GM19023 (cell line): ENCODE data around the gene TRAF4.
"Not testable (repeated sequence)": the region's sequence is repeated elsewhere in the genome, so short reads cannot be mapped to it uniquely, and the experiment has no call there.

Source experiments
- ATAC-seq: cut with Tn5 transposase; IDR thresholded peaks from one replicate; pipeline ENCODE4 v1.9.1; 2021; ENCODE audit warnings: mild to moderate bottlenecking, moderate library complexity; ENCODE audit not compliant: unreplicated experiment

Gene TRAF4

DNA sequence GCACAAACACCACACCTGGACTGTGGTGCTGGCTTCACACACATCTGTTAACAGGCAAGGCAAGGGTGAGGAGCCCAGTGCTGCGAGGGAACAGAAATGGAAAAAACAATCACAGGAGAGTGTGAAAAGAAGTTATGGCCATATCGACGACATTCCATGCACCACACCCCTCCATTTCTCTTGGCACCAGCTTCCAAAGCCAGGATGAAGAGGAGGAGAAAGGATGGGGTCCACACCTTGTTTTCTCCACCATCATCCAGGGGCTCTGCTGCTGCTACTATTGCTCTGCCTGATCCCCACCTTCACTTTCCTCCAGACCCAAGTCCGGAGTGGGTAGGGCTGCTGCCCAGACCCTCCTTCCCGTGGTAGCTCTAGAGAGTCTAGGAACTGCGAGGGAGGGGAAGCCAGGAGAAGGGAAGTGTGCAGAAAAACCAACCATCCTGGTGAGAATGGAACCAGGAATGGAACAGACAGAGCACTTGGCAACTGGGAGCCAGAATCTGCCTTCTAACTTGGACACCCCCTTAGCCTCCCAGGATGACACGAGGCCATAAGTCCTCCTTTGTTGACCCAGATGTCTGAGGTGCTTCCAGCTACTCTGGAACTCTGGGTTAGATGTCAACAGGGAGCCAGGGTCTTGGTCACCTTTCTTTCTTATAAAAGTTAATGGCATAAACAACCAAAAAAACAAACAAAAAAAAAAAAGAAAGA is 31.0 kb upstream of the TRAF4 start:
- no peak for ATAC-seq

DNA sequence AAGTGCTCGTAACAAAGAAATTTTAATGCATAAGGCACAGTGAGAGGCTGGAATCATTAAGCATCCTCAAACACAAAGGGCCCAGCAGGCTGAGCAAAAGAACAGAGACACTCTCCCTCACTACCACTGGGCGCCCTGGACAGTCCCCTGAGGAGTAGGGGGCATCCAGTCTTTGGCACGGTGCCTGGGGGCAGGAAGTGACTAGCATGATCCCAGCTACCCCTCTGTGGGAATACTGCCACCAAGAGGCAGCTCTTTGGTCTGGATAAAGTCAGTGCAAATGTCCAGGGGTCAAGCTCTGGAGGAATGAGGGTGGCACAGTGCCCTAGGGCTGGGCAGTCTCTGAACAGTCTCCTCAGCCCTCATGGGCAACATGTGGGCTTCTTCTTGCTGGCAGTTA is 29.5 kb upstream of the TRAF4 start:
- ATAC-seq = no peak

GRCh38 chr17:28715217-28715616 is 28.6 kb upstream of the TRAF4 start:
- ATAC-seq = no peak

- no peak for ATAC-seq
These were observed 26.9 kb upstream of the TRAF4 start for GRCh38 chr17:28716740-28717577.

DNA sequence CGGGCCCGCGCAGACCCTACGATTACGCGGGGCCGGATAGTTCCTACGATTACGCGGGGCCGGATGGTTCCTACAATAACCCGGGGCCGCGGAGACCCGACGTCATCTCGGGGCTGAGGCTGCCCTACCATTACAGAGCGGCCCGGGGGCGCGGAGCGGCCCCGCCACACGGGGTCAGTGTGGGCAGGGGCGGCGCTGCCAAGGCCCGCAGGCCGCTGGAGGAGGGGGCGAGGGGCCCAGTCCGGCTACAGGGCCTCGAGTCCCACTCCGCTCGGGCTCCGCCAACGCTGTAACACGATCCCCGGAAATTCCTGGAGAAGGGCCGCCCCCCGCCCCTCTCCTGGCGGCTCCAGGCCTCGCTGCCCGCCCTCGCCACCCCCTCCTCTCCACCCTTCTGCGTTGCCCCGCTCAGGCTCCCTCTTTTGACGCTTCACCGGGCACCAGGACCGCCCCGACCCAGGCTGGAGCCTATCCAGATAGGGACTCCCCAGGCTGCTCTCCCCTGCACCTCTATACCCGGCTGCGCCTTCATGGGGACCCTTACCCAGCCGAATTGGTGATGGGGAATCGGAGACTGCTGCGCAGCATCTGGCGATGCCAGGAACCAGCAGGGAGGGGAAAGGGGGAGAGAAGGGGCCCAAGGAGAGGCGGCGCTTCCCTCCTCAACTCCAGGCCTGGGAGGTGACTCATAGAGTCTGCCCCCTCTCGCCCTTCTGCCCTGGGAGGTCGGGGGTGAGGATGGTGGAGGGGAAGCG is 26.1 kb upstream of the TRAF4 start, which contains the start of gene RAB34:
TSS of gene RAB34 (minus strand) at position 291 of the 755 bp plus-strand sequence. CDS start 602 bp downstream, outside the sequence.
- no peak for ATAC-seq

- no peak for ATAC-seq
These were observed 25.3 kb upstream of the TRAF4 start for GRCh38 chr17:28718333-28719020.

GRCh38 chr17:28719021-28719433 is 24.8 kb upstream of the TRAF4 start:
- ATAC-seq = no peak

DNA sequence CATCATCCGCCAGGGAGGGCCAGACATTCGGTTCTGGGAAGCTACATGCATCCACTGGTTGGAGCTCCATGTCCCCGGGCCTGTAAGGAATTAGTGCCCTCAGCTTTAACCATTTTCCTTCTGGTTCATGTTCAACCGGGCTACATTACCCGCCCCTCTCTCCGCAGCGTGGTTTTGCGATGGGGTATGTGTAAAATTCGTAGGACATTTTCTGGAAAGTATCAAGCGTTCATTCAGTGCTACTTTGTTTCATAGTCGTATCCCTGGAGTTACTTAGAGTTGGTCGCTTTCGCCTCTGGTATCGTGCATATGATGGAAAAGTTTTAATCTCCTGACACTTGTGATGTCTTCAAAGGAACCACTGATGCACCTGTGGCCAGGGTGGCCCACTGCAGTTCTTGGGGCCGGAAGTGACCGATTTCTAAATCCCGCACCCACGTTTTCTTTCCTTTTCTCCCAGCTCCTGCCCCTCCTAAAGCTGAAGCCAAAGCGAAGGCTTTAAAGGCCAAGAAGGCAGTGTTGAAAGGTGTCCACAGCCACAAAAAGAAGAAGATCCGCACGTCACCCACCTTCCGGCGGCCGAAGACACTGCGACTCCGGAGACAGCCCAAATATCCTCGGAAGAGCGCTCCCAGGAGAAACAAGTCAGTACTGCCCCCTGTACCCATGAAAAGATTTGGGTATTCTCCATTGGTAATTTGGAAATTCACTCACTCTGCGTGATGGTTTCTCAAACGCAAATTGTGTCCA is 23.4 kb upstream of the TRAF4 start:
- ATAC-seq = no peak

DNA sequence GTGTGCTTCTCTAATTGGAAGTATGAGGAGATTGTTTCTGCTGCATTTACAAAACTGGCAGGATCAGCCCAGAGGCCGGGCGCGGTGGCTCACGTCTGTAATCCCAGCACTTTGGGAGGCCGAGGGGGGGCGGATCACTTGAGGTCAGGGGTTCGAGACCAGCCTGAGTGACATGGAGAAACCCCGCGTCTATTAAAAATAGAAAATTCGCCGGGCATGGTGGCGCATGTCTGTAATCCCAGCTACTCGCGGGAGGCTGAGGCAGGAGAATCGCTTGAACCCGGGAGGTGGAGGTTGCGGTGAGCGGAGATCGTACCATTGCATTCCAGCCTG is 22.8 kb upstream of the TRAF4 start:
- not testable (repeated sequence) for ATAC-seq

- ATAC-seq = no peak
These were observed 21.2 kb upstream of the TRAF4 start for GRCh38 chr17:28722417-28723158.

DNA sequence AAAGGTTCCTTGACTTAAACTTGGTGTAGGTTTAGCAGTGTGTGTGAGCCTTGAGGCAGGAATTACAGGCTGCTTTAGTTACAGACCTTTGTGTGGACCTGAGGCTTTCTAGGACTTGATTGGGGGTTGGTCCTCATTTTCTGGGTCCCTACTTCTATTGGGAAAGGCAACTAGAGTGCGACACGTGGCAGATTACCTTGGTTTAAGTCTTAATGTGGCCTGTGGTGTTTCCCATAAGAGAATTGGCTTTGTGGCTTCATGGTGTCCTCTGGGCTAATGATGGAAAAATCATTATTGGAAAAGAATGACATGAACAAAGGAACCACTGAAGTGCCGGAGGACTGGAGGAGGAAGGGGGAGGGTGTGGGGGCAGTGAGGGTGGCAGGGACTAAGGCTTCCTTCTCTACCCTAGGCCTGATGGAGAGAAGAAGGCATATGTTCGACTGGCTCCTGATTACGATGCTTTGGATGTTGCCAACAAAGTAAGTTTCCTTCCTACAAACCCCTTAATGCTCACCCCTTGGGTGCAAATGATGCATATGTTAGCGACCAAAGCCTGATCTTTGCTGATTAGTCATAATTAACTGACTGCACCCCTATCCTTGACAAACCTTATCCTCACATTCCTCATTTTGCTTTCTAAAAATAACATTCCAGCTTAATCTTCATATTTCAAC is 20.5 kb upstream of the TRAF4 start:
- ATAC-seq = no peak

DNA sequence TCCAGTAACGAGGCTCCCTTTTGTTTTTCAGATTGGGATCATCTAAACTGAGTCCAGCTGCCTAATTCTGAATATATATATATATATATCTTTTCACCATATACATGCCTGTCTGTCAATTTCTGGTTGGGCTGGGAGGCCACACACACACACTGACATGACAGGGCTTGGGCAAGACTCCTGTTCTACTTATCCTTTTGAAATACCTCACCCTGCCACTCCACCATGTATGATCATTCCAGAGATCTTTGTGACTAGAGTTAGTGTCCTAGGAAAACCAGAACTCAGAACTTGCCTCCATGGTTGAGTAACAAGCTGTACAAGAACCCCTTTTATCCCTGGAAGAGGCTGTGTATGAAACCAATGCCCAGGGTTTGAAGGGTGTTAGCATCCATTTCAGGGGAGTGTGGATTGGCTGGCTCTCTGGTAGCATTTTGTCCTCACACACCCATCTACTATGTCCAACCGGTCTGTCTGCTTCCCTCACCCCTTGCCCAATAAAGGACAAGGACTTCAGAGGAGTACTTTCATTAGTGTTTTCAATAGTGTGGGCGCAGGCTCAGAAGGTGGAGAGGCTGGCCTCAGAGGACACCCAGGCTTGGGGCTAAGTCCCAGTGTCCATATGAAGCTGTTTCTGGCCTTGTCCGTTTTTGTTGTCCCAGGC is 19.8 kb upstream of the TRAF4 start:
- ATAC-seq = not testable (repeated sequence)

GRCh38 chr17:28724500-28725165 is 19.2 kb upstream of the TRAF4 start:
- ATAC-seq = no peak

- no peak for ATAC-seq
These were observed 18.6 kb upstream of the TRAF4 start for GRCh38 chr17:28725166-28725659.

DNA sequence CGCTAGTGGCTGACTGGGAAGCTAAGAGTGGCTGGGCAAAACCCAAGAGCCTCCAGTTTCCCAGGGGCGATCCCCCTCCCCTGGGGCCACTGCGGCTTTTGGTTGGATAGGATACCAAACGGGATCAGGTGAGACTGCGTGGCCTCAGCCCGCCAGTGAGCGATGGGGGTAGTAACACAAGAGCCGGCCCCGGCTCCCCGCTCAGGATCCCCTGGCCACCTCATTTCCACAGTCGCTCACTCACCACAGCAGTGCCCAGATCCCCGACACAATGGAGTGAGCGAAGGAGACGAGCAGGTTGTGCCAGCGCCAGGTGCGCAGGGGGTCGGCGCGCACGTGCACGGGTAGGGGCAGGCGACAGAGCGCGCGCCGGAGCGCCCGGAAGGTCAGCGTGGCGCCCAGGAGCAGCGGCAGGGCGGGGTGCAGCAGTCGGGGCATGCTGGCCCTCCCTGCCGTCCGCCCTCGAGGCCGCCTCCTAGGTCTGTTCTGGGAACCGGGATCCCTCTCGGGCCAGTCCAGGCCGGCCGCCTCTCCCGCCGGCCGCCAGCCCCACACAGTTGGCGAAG is 18.1 kb upstream of the TRAF4 start:
- no peak for ATAC-seq

- no peak for ATAC-seq
These were observed 17.6 kb upstream of the TRAF4 start, which contains the start of gene TLCD1 for GRCh38 chr17:28726226-28726626. TSS of gene TLCD1 (minus strand) at chr17:28726233. CDS start at chr17:28726097, 136 bp downstream.
